GM12801 (cell line): ENCODE data around the gene CASKIN1.

ENCODE experiments used
- CTCF ChIP-seq: IDR thresholded peaks from one replicate; pipeline ENCODE4 v1.5.1; 2011; ENCODE audit warnings: control low read depth; ENCODE audit not compliant: insufficient read length; ENCODE audit errors: extremely low read depth

The CASKIN1 gene

DNA sequence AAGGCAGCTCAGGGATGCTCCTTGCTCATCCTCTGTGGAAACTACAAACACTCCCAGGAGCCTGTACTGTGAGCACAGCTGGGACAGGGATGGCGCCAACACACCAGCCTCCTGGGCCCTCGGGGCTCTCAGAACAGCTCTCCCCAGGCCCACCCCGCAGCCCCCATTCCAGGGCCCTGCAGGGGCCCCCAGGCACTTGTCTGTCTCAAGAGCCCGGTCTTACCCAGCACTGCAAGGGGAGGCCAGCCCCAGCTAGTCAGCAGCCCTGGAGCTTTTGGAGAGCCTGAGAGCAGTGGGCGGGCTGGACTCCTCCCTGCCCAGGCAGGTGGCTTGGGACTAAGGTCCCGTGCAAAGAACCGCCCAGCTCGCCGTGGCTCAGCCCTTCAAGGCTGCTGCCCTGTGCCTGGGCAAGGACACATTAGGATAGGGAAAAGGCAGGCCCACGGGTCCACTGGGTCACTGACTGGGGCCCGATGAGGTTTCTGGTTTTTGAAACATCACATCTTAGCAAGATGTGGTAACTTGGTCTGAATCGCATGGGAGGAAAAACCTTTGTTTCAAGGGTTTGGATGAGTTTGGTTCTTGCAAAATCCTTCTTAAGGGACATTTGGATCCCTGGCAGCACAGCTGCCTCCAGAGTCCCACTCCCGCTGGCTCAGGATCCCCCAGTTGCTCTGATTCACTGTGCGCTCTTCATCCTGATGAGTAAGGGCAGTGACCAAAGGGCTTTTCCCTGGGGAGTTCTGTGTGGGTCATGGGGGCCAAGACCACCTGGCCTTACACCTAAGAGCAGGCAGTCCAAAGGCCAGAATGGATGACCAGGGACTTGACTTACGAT lies 42.7 kb upstream of the CASKIN1 start:
- no peak for TF ChIP-seq CTCF

DNA sequence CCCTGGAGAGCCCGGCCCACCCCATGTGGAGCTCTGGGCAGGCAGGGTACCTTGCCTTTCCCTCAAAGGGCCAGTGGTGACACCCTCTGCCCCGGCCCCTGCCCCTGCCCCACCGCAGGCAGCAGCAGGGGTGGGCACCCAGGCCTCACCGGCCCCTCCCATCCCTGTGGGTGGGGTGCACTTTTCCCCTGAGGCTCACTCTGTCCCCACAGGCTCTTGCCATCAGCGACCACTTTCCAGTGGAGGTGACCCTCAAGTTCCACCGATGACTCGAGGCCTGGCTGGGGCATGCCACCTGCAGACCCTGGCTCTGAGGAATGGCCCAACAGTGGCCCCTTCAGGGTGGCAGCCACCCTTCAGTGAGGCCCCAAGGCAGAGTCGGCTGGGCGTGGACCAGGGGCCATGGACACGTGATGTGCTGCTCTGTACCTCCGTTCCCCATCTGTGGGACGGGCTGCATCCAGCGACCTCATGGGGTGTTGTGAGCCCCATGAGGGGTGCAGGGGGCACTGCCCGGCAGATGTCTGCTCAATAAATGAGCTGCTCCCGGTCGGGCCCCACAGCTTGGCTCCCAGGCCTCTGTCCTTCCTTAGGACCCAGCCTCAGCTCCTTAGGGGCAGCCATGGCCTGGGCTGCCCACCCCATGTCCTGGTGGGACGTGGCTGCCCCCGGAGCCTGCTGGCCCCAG lies 41.9 kb upstream of the CASKIN1 start:
- no peak for TF ChIP-seq CTCF

DNA sequence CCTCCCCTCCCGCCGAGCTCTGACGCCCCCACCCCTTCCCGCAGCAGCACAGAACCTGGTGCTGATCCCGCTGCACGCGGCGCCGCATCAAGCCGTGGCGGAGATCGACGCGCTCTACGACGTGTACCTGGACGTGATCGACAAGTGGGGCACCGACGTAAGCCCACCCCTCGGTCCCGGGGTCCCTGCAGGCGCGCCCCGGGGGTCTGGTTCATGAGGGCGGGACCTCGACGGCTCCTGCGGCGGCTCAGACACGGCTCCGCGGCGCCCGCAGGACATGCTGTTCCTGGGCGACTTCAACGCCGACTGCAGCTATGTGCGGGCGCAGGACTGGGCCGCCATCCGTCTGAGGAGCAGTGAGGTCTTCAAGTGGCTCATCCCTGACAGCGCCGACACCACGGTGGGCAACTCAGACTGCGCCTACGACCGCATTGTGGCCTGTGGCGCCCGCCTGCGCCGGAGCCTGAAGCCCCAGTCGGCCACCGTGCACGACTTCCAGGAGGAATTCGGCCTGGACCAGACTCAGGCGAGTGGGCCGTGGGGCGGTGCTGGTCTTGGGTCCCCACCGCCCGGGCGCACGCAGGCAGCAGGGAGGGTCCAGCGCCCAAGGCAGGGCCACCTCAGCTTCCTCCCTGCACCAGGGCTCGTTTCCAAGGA lies 41.2 kb upstream of the CASKIN1 start:
- no peak for TF ChIP-seq CTCF

DNA sequence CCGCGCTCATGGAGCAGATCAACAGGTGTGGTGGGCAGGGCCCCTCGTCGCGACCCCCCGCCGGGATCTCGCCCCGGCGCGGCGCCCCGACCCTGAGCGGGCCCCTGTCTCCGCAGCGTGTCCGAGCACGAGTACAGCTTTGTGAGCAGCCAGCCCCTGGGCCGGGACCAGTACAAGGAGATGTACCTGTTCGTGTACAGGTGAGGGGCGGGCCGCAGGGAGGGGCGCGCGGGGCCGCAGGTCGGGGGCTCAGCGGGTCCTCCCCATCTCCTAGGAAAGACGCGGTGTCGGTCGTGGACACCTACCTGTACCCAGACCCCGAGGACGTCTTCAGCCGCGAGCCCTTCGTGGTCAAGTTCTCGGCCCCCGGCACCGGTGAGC lies 40.7 kb upstream of the CASKIN1 start:
- TF ChIP-seq CTCF: no peak

DNA sequence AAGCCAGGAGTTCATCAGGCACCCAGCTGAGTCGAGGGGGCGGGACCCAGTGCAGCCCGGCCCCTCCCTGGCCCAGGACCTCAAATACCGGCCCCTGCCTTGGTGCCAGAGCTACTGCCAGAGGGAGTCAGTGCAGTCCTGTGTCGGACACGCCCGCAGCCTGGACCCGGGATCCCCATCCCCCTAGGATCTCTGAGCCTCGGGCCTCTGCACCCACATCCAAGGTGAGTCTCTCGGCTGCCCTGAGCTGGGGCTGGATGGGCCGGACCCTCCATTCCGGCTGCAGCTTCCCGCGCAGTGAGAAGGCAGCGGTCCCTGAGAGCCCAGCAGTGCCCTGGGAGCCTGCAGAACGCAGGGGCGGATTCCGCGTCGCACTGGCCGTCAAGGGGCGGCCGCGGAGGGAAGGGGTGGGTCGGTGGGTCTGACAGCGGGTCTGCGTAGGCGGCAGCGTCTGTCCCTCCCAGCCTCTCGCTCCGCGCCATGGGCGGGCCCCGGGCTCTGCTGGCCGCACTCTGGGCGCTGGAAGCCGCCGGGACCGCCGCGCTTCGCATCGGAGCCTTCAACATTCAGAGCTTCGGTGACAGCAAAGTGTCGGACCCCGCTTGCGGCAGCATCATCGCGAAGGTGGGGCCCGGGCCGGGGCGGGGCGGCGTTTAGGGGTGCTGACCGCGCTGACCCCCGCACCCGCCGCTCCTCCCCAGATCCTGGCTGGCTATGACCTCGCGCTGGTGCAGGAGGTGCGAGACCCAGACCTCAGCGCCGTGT lies 40.1 kb upstream of the CASKIN1 start, which contains the start of gene DNASE1L2:
Gene DNASE1L2 (plus strand): TSS at position 108 of the 765 bp plus-strand sequence. CDS start 373 bp downstream, at position 481.
- no peak for TF ChIP-seq CTCF

- TF ChIP-seq CTCF: no peak
Measured at GRCh38 chr16:2235695-2236336, 39.4 kb upstream of the CASKIN1 start.

DNA sequence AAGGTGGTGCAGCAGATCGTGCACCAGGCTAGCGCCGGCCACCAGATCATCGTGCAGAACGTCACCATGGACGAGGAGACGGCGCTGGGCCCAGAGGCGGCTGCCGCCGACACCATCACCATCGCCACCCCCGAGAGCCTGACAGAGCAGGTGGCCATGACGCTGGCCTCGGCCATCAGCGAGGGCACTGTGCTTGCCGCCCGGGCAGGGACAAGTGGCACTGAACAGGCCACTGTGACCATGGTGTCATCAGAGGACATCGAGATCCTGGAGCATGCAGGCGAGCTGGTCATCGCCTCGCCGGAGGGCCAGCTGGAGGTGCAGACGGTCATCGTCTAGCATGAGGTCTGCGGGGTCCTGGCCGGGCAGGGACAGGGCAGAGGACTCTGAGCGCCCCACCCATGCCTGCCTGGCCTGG lies 38.8 kb upstream of the CASKIN1 start:
- TF ChIP-seq CTCF: no peak
